HCT116 (cell line): ENCODE measurements around the gene LAIR1. TPM values are rescaled to one million over a fixed set of nuclear protein-coding genes. Genes with fewer than 3 reads are reported as not detected.

Experiments used
- ATAC-seq: fragments of 200-7000 bp; cut with Tn5 transposase; 2 replicates; pipeline ENCODE4 v1.9.1; 2020; ENCODE audit warnings: mild to moderate bottlenecking, moderate library complexity
- BruUV-seq: library from RNA; stranded (reverse); fragments of 400-500 nt; replicated peaks from 2 replicates; lab custom pipeline; 2021; lab: Mats Ljungman, UMichigan
- CTCF ChIA-PET: fragments of 300-600 bp; sonication (Branson Sonifier 250); formaldehyde crosslinking; loops from one replicate; lab custom pipeline; 2021; ENCODE audit warnings: antibody characterized with exemption; lab: Charles Lee
- POLR2A ChIA-PET: fragments of 300-600, 350-600 bp; sonication (Branson Sonifier 250); formaldehyde crosslinking; loops from one replicate; lab custom pipeline; 2021; ENCODE audit warnings: antibody characterized with exemption; lab: Charles Lee
- RAD21 ChIA-PET, 2 experiments: fragments of 300-600 bp; sonication (Branson Sonifier 250); formaldehyde crosslinking; loops; one replicate each; lab custom pipeline; 2023; ENCODE audit warnings: low total read pairs in 2 of 2; ENCODE audit not compliant: uncharacterized antibody in 2 of 2, unreplicated experiment in 2 of 2, low non-redundant PET in 1 of 2; lab: Charles Lee
- DNase-seq: peaks from one replicate; pipeline ENCODE4 v3.0.0-alpha.2; 2010; ENCODE audit warnings: low read depth, low spot score
- H2AFZ ChIP-seq: fragments of 200-600 bp; shearing (Covaris generic), sonication (generic); 2 replicates; pipeline ENCODE4 v1.6.1; 2017; ENCODE audit warnings: low read depth, mixed run types, mixed read lengths, antibody characterized with exemption, low read length; ENCODE audit not compliant: poor library complexity, severe bottlenecking
- H3K27ac ChIP-seq: 2 replicates; pipeline ENCODE4 v1.5.1; 2012; ENCODE audit warnings: low read depth, low read length
- H3K27me3 ChIP-seq: fragments of 200-600 bp; sonication (generic); 2 replicates; pipeline ENCODE4 v1.6.1; 2016; ENCODE audit warnings: mixed run types, low read length, mixed read lengths; ENCODE audit not compliant: insufficient read depth
- H3K36me3 ChIP-seq, 2 experiments: fragments of 200-500 bp in 1 of 2; fragments of 200-600 bp in 1 of 2; sonication (Bioruptor generic) in 1 of 2; sonication (generic) in 1 of 2; 2 replicates each; pipeline versions ENCODE4 v1.5.1 to v1.6.1; 2014 to 2016; ENCODE audit warnings: low read length in 2 of 2, inconsistent platforms in 1 of 2, mixed read lengths in 1 of 2, mixed run types in 1 of 2; ENCODE audit not compliant: insufficient read depth in 2 of 2, control insufficient read depth in 1 of 2
- H3K4me1 ChIP-seq, 2 experiments: fragments of 200-600 bp in 1 of 2; sonication (generic) in 1 of 2; 2 replicates each; pipeline versions ENCODE4 v1.5.1 to v1.6.1; 2012 to 2017; ENCODE audit warnings: low read length in 2 of 2, inconsistent platforms in 1 of 2, mild to moderate bottlenecking in 1 of 2, mixed read lengths in 1 of 2, mixed run types in 1 of 2, moderate library complexity in 1 of 2; ENCODE audit not compliant: insufficient read depth in 2 of 2, control insufficient read depth in 1 of 2
- H3K4me2 ChIP-seq: fragments of 200-600 bp; sonication (generic); 2 replicates; pipeline ENCODE4 v1.6.1; 2017; ENCODE audit warnings: mixed run types, low read length, mixed read lengths
- H3K4me3 ChIP-seq, 2 experiments: fragments of 200-600 bp in 1 of 2; sonication (generic) in 1 of 2; replicated peaks in 1 of 2; 2 replicates each; pipeline ENCODE4 v1.5.1; 2011 to 2016; ENCODE audit warnings: low read length in 2 of 2, control low read depth in 1 of 2, low read depth in 1 of 2, mild to moderate bottlenecking in 1 of 2, mixed read lengths in 1 of 2, mixed run types in 1 of 2
- H3K79me2 ChIP-seq: fragments of 200-600 bp; sonication (generic); 2 replicates; pipeline ENCODE4 v1.6.1; 2017; ENCODE audit warnings: mild to moderate bottlenecking, mixed run types, low read length, moderate library complexity, mixed read lengths; ENCODE audit not compliant: insufficient read depth
- H3K9ac ChIP-seq: fragments of 200-600 bp; sonication (generic); 2 replicates; pipeline ENCODE4 v1.6.1; 2016; ENCODE audit warnings: low read length, mixed read lengths
- H3K9me2 ChIP-seq: fragments of 200-600 bp; sonication (generic), shearing (Covaris generic); 2 replicates; pipeline ENCODE4 v1.6.1; 2017; ENCODE audit warnings: mixed run types, mild to moderate bottlenecking, moderate library complexity; ENCODE audit not compliant: insufficient read depth
- H3K9me3 ChIP-seq, 2 experiments: fragments of 200-500 bp in 1 of 2; fragments of 200-600 bp in 1 of 2; sonication (Bioruptor generic) in 1 of 2; sonication (generic) in 1 of 2; 2 replicates each; pipeline ENCODE4 v1.6.1; 2014 to 2017; ENCODE audit warnings: low read length in 2 of 2, mixed read lengths in 2 of 2, inconsistent platforms in 1 of 2, low read depth in 1 of 2, mild to moderate bottlenecking in 1 of 2, mixed run types in 1 of 2, moderate library complexity in 1 of 2; ENCODE audit not compliant: control insufficient read depth in 1 of 2, insufficient read depth in 1 of 2
- H4K20me1 ChIP-seq: fragments of 200-600 bp; sonication (generic), shearing (Covaris generic); 2 replicates; pipeline ENCODE4 v1.6.1; 2017; ENCODE audit warnings: mixed run types, mild to moderate bottlenecking, moderate library complexity; ENCODE audit not compliant: insufficient read depth
- CBX3 ChIP-seq: IDR thresholded peaks from 2 replicates; pipeline ENCODE4 v1.6.1; 2012; ENCODE audit warnings: low read depth
- CEBPB ChIP-seq: IDR thresholded peaks from 2 replicates; pipeline ENCODE4 v1.6.1; 2012; ENCODE audit warnings: low read depth
- ELF1 ChIP-seq: IDR thresholded peaks from 2 replicates; pipeline ENCODE4 v1.6.1; 2012; ENCODE audit warnings: low read depth, borderline replicate concordance
- EZH2 ChIP-seq: fragments of 200-600 bp; sonication (generic); IDR thresholded peaks from 2 replicates; pipeline ENCODE4 v1.6.1; 2017; ENCODE audit warnings: antibody characterized with exemption, mixed run types
- EZH2phosphoT487 ChIP-seq: fragments of 200-600 bp; IDR thresholded peaks from 2 replicates; pipeline ENCODE4 v1.6.1; 2018; ENCODE audit warnings: antibody characterized with exemption, borderline replicate concordance
- JUND ChIP-seq: IDR thresholded peaks from 2 replicates; pipeline ENCODE4 v1.6.1; 2012
- POLR2A ChIP-seq: IDR thresholded peaks from 2 replicates; pipeline ENCODE4 v1.7.0; 2011; ENCODE audit warnings: borderline replicate concordance; ENCODE audit not compliant: insufficient read depth, insufficient read length; ENCODE audit errors: extremely low read depth
- RAD21 ChIP-seq: IDR thresholded peaks from 2 replicates; pipeline ENCODE4 v1.6.1; 2012; ENCODE audit warnings: low read depth, mild to moderate bottlenecking
- SIN3A ChIP-seq: IDR thresholded peaks from 2 replicates; pipeline ENCODE4 v1.6.1; 2012; ENCODE audit warnings: low read depth
- SP1 ChIP-seq: IDR thresholded peaks from 2 replicates; pipeline ENCODE4 v1.6.1; 2012; ENCODE audit warnings: low read depth
- SRF ChIP-seq: IDR thresholded peaks from 2 replicates; pipeline ENCODE4 v1.6.1; 2012; ENCODE audit warnings: low read depth
- TCF7L2 ChIP-seq: IDR thresholded peaks from 2 replicates; pipeline ENCODE4 v1.7.0; 2011; ENCODE audit warnings: borderline replicate concordance, inconsistent platforms; ENCODE audit not compliant: insufficient read depth, insufficient read length; ENCODE audit errors: extremely low read depth
- YY1 ChIP-seq: IDR thresholded peaks from 2 replicates; pipeline ENCODE4 v1.6.1; 2011; ENCODE audit warnings: low read length, low read depth, moderate library complexity, mild to moderate bottlenecking; ENCODE audit not compliant: insufficient replicate concordance; ENCODE audit errors: extremely low read depth
- ZFX ChIP-seq: fragments of 450-650 bp; IDR thresholded peaks from 2 replicates; pipeline ENCODE4 v1.6.1; 2017
- ZNF274 ChIP-seq: fragments of 200-500 bp; sonication (Bioruptor generic); IDR thresholded peaks from 2 replicates; pipeline ENCODE4 v1.6.1; 2014; ENCODE audit warnings: mild to moderate bottlenecking, low read depth, low read length, inconsistent platforms
- intact Hi-C: fragments of 100-400 bp; cut with micrococcal nuclease; formaldehyde crosslinking; loops from 2 replicates; pipeline ENCODE4 v1.10.0; 2022
- total RNA-seq: library from RNA; stranded (reverse); gene quantifications from one replicate; pipeline ENCODE4 v1.2.1, GENCODE V29; 2021; ENCODE audit not compliant: unreplicated experiment
- TF ChIP-seq, protein P1 (sequence below): IDR thresholded peaks from 2 replicates; pipeline ENCODE4 v1.6.1; 2011; ENCODE audit warnings: mild to moderate bottlenecking, low read length, moderate library complexity; ENCODE audit not compliant: insufficient replicate concordance; ENCODE audit errors: extremely low read depth
- TF ChIP-seq, protein P2 (sequence below): IDR thresholded peaks from 2 replicates; pipeline ENCODE4 v1.6.1; 2012
- TF ChIP-seq, protein P3 (sequence below): IDR thresholded peaks from 2 replicates; pipeline ENCODE4 v1.6.1; 2012
- TF ChIP-seq, protein P4 (sequence below), 3 experiments: fragments of 200-600 bp in 1 of 3; sonication (generic) in 1 of 3; IDR thresholded peaks in 2 of 3; conservative IDR thresholded peaks in 1 of 3; 2 replicates each; pipeline ENCODE4 v1.5.1; 2012 to 2017; ENCODE audit warnings: low read depth in 2 of 3, low read length in 2 of 3, antibody characterized with exemption in 1 of 3, borderline replicate concordance in 1 of 3, control low read depth in 1 of 3, mild to moderate bottlenecking in 1 of 3, mixed read lengths in 1 of 3, mixed run types in 1 of 3, moderate library complexity in 1 of 3; ENCODE audit not compliant: insufficient read depth in 1 of 3

Gene LAIR1
- total RNA-seq, 1 experiment from 2014 or later, result 0.89 TPM

DNA sequence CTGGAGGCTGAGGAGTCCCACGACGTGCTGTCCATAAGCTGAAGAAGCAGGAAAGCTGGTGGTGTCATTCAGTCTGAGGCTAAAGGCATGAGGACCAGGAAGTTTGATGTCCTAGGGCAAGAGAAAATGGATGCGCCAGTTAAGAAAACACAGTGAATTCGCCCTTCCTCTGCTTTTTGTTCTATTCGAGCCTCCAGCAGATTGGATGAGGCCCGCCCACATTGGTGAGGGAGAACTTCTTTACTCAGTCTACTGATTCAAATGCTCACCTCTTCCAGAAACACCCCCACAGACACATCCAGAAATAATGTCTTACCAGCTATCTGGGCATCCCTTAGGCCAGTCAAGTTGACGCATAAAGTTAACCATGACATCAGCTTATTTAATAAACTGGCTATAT, 43.0 kb upstream of the LAIR1 start:
- POLR2A ChIA-PET, result no interaction called here
- no peak overlapping the region for H3K9ac ChIP-seq
- RAD21 ChIA-PET, result no interaction called here
- no peaks in the 10 kb centered on the region for H3K4me1 ChIP-seq
- no peaks in the 10 kb centered on the region for H3K36me3 ChIP-seq
- H3K4me2 ChIP-seq, result no peak overlapping the region
- no peaks in the 10 kb centered on the region for H3K79me2 ChIP-seq
- H3K27me3 ChIP-seq, result peaks cover 10% of the 10 kb centered on the region; the same call in 1 of the 2 replicates
- CTCF ChIA-PET, result interaction anchor here (0.9 kb wide), 1 partner anchor 17 kb away, joined by 3 read pairs; no protein-coding TSS in a partner anchor
- no peak overlapping the region for H3K4me3 ChIP-seq
- no peak overlapping the region for H2AFZ ChIP-seq
- no TSS peak for BruUV-seq
- H4K20me1 ChIP-seq, result no peaks in the 10 kb centered on the region
- H3K9me2 ChIP-seq, result no peaks in the 10 kb centered on the region
- DNase-seq (no peak), ATAC-seq (no peak)
- no peaks in the 10 kb centered on the region for H3K9me3 ChIP-seq
- H3K27ac ChIP-seq, result no peak overlapping the region
- TF ChIP-seq RAD21 (no peak), YY1 (no peak), POLR2A (no peak), ZFX (no peak), EZH2phosphoT487 (no peak), CEBPB (no peak), EZH2 (no peak), ZNF274 (no peak), ELF1 (no peak), SRF (no peak), SIN3A (no peak), TCF7L2 (no peak), CBX3 (no peak), SP1 (no peak), JUND (no peak)
- TF ChIP-seq, protein P1, sequence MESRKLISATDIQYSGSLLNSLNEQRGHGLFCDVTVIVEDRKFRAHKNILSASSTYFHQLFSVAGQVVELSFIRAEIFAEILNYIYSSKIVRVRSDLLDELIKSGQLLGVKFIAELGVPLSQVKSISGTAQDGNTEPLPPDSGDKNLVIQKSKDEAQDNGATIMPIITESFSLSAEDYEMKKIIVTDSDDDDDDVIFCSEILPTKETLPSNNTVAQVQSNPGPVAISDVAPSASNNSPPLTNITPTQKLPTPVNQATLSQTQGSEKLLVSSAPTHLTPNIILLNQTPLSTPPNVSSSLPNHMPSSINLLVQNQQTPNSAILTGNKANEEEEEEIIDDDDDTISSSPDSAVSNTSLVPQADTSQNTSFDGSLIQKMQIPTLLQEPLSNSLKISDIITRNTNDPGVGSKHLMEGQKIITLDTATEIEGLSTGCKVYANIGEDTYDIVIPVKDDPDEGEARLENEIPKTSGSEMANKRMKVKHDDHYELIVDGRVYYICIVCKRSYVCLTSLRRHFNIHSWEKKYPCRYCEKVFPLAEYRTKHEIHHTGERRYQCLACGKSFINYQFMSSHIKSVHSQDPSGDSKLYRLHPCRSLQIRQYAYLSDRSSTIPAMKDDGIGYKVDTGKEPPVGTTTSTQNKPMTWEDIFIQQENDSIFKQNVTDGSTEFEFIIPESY, result no peak
- TF ChIP-seq, protein P2, sequence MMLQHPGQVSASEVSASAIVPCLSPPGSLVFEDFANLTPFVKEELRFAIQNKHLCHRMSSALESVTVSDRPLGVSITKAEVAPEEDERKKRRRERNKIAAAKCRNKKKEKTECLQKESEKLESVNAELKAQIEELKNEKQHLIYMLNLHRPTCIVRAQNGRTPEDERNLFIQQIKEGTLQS, result no peak
- TF ChIP-seq, protein P3, sequence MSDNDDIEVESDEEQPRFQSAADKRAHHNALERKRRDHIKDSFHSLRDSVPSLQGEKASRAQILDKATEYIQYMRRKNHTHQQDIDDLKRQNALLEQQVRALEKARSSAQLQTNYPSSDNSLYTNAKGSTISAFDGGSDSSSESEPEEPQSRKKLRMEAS, result no peak
- TF ChIP-seq, protein P4, sequence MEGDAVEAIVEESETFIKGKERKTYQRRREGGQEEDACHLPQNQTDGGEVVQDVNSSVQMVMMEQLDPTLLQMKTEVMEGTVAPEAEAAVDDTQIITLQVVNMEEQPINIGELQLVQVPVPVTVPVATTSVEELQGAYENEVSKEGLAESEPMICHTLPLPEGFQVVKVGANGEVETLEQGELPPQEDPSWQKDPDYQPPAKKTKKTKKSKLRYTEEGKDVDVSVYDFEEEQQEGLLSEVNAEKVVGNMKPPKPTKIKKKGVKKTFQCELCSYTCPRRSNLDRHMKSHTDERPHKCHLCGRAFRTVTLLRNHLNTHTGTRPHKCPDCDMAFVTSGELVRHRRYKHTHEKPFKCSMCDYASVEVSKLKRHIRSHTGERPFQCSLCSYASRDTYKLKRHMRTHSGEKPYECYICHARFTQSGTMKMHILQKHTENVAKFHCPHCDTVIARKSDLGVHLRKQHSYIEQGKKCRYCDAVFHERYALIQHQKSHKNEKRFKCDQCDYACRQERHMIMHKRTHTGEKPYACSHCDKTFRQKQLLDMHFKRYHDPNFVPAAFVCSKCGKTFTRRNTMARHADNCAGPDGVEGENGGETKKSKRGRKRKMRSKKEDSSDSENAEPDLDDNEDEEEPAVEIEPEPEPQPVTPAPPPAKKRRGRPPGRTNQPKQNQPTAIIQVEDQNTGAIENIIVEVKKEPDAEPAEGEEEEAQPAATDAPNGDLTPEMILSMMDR (IDR thresholded peaks at IDR 0.05 in 2 of 3, conservative IDR thresholded peaks at IDR 0.05 in 1 of 3; ENCODE audit: borderline replicate concordance in 1 of 3, insufficient read depth in 1 of 3, low read depth in 2 of 3, low read length in 2 of 3), result no peak
- intact Hi-C loops, result no loop called here
